ENCODE results near the gene ABR.

DNA sequence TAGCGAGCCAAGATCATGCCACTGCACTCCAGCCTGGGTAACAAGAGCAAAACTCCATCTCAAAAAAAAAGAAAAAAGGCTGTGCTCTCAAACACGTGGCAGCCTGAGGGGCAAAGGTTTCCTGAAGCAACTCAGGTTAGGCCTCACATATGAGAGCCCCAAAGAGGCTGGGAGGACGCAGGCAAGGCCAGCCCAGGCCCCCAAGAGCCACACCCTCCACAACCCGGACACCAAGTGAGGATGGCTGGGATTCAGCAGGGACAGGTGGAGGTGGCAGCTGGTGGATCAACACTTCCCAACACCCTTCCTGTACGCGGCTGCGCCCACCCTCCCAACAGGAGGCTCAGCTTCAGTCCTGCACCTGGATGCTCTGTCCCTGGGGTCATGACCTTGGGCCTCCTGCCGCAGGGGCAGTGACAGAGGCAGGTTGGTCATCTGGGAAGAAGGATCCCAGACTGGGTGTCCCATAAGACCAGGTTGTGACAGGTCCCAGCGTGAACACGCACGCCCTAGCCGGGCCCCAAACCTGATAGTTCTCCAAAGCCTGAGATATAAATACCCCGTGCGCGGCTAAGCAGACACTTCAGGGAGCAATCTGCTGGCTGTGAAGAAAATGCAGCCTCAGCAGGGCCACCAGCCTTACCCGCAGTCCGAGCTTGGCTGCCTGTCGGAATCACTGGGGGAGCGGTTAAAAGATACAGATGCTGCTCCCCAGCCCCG lies 104.7 kb downstream of the ABR start:
- TF ChIP-seq POLR2A (IDR thresholded peaks at IDR 0.05) = no peak
- TF ChIP-seq, protein P1, sequence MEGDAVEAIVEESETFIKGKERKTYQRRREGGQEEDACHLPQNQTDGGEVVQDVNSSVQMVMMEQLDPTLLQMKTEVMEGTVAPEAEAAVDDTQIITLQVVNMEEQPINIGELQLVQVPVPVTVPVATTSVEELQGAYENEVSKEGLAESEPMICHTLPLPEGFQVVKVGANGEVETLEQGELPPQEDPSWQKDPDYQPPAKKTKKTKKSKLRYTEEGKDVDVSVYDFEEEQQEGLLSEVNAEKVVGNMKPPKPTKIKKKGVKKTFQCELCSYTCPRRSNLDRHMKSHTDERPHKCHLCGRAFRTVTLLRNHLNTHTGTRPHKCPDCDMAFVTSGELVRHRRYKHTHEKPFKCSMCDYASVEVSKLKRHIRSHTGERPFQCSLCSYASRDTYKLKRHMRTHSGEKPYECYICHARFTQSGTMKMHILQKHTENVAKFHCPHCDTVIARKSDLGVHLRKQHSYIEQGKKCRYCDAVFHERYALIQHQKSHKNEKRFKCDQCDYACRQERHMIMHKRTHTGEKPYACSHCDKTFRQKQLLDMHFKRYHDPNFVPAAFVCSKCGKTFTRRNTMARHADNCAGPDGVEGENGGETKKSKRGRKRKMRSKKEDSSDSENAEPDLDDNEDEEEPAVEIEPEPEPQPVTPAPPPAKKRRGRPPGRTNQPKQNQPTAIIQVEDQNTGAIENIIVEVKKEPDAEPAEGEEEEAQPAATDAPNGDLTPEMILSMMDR (IDR thresholded peaks at IDR 0.05) = no peak
